CD14-positive monocyte (primary cell): Measurements from ENCODE around the gene CFAP299. TPM values are rescaled to one million over a fixed set of nuclear protein-coding genes. Genes with fewer than 3 reads are reported as not detected.
A peak's percentile ranks its signal among the peaks of the same experiment; 100 is the strongest.

Source experiments
- DNase-seq, 3 donors: peaks; one replicate each; pipeline ENCODE4 v3.0.0-alpha.2; 2011 to 2022
- H2AFZ ChIP-seq: 2 replicates; pipeline ENCODE4 v1.6.0; 2012; ENCODE audit warnings: mild to moderate bottlenecking, low read depth, low read length, inconsistent platforms; ENCODE audit not compliant: insufficient read depth, poor library complexity, severe bottlenecking
- H3K27ac ChIP-seq, 2 donors: 1 replicate in 1 of 2; 2 replicates in 1 of 2; pipeline ENCODE4 v1.5.1; 2012 to 2013; ENCODE audit warnings: low read length in 2 of 2, control low read depth in 1 of 2, inconsistent platforms in 1 of 2, low read depth in 1 of 2, mild to moderate bottlenecking in 1 of 2
- H3K27me3 ChIP-seq, 2 donors: one replicate each; pipeline versions ENCODE4 v1.6.0 to v1.6.1; 2011 to 2013; ENCODE audit warnings: low read length in 2 of 2; ENCODE audit not compliant: control insufficient read depth in 2 of 2, insufficient read depth in 2 of 2
- H3K36me3 ChIP-seq, 2 donors: replicated peaks in 1 of 2; 1 replicate in 1 of 2; 2 replicates in 1 of 2; pipeline versions ENCODE4 v1.5.1 to v1.6.1; 2012 to 2013; ENCODE audit warnings: low read length in 2 of 2, control low read depth in 1 of 2, inconsistent platforms in 1 of 2, mild to moderate bottlenecking in 1 of 2; ENCODE audit not compliant: insufficient read depth in 2 of 2, control insufficient read depth in 1 of 2
- H3K4me1 ChIP-seq, 2 donors: 1 replicate in 1 of 2; 2 replicates in 1 of 2; pipeline versions ENCODE4 v1.5.1 to v1.6.1; 2012 to 2013; ENCODE audit warnings: low read length in 2 of 2, control low read depth in 1 of 2, inconsistent platforms in 1 of 2, mild to moderate bottlenecking in 1 of 2, moderate library complexity in 1 of 2; ENCODE audit not compliant: insufficient read depth in 2 of 2, control insufficient read depth in 1 of 2
- H3K4me2 ChIP-seq: replicated peaks from 2 replicates; pipeline ENCODE3; 2012; ENCODE audit warnings: low read length, moderate library complexity, mild to moderate bottlenecking; ENCODE audit not compliant: poor library complexity, severe bottlenecking; ENCODE audit errors: extremely low read depth
- H3K4me3 ChIP-seq, 3 experiments: fragments of 200-600 bp in 1 of 3; sonication (generic) in 1 of 3; replicated peaks in 1 of 3; 1 replicate in 2 of 3; 2 replicates in 1 of 3; pipeline ENCODE4 v1.5.1; 2011 to 2013; ENCODE audit warnings: low read length in 3 of 3, mild to moderate bottlenecking in 3 of 3, control low read depth in 2 of 3, low read depth in 2 of 3, inconsistent platforms in 1 of 3, moderate library complexity in 1 of 3
- H3K79me2 ChIP-seq: 2 replicates; pipeline ENCODE4 v1.6.0; 2012; ENCODE audit warnings: mild to moderate bottlenecking, control low read depth, inconsistent platforms, low read length, moderate library complexity; ENCODE audit not compliant: insufficient read depth
- H3K9ac ChIP-seq: 2 replicates; pipeline ENCODE4 v1.6.0; 2017; ENCODE audit warnings: low read length, mild to moderate bottlenecking; ENCODE audit not compliant: insufficient read depth, poor library complexity, severe bottlenecking
- H3K9me3 ChIP-seq, 2 donors: replicated peaks in 1 of 2; 1 replicate in 1 of 2; 2 replicates in 1 of 2; pipeline versions ENCODE4 v1.5.1 to v1.6.1; 2012 to 2013; ENCODE audit warnings: low read length in 2 of 2, control low read depth in 1 of 2; ENCODE audit not compliant: control insufficient read depth in 1 of 2, insufficient read depth in 1 of 2
- H4K20me1 ChIP-seq: 2 replicates; pipeline ENCODE4 v1.6.0; 2012; ENCODE audit warnings: mild to moderate bottlenecking, low read length, control low read depth, moderate library complexity; ENCODE audit not compliant: insufficient read depth
- H3K27ac Mint-ChIP-seq, 7 donors: one replicate each; pipeline ENCODE4 v1.8.0; 2020; ENCODE audit warnings: mild to moderate bottlenecking in 7 of 7, mixed read lengths in 7 of 7, moderate library complexity in 6 of 7, inconsistent platforms in 2 of 7
- H3K27me3 Mint-ChIP-seq, 3 donors: one replicate each; pipeline ENCODE4 v1.8.0; 2021 to 2022; ENCODE audit warnings: low read depth in 3 of 3, mild to moderate bottlenecking in 3 of 3, mixed read lengths in 3 of 3, moderate library complexity in 3 of 3, inconsistent platforms in 1 of 3
- H3K36me3 Mint-ChIP-seq, 2 donors: one replicate each; pipeline ENCODE4 v1.8.0; 2020; ENCODE audit warnings: mixed read lengths in 2 of 2, inconsistent platforms in 1 of 2, mild to moderate bottlenecking in 1 of 2
- H3K4me1 Mint-ChIP-seq: one replicate; pipeline ENCODE4 v1.8.0; 2020; ENCODE audit warnings: mild to moderate bottlenecking, mixed read lengths
- H3K4me3 Mint-ChIP-seq, 2 donors: one replicate each; pipeline ENCODE4 v1.8.0; 2020; ENCODE audit warnings: mild to moderate bottlenecking in 2 of 2, mixed read lengths in 2 of 2, moderate library complexity in 1 of 2
- H3K9me3 Mint-ChIP-seq, 7 donors: one replicate each; pipeline ENCODE4 v1.8.0; 2020 to 2022; ENCODE audit warnings: mixed read lengths in 7 of 7, mild to moderate bottlenecking in 6 of 7, moderate library complexity in 6 of 7, inconsistent platforms in 2 of 7
- WGBS: methylation state at CpG from one replicate; pipeline ENCODE4 v1.1.5; 2013; ENCODE audit warnings: missing lambda C conversion rate; ENCODE audit not compliant: insufficient coverage; 5-methylcytosine and 5-hydroxymethylcytosine counted together
- intact Hi-C, 2 donors: fragments of 100-400 bp; cut with micrococcal nuclease; formaldehyde crosslinking; loops; one replicate each; pipeline versions ENCODE4 v1.15.0 to v1.15.1; 2023
- polyA plus RNA-seq, 3 donors: library from polyadenylated mRNA; depleted of rRNA in 1 of 3; unstranded in 2 of 3; stranded (reverse) in 1 of 3; fragments of 300-500 nt in 2 of 3; fragments of >200 nt in 1 of 3; fragmentation: Illumina TruSeq in 2 of 3; gene quantifications; 1 replicate in 2 of 3; 2 replicates in 1 of 3; pipeline ENCODE4 v1.2.3, GENCODE V29; 2012 to 2021
- TF ChIP-seq, protein P1 (sequence below): fragments of 200-600 bp; IDR thresholded peaks from one replicate; pipeline ENCODE4 v1.8.0; 2022; ENCODE audit warnings: antibody characterized with exemption, mild to moderate bottlenecking

Gene CFAP299
- polyA plus RNA-seq, 3 donors: not detected

DNA sequence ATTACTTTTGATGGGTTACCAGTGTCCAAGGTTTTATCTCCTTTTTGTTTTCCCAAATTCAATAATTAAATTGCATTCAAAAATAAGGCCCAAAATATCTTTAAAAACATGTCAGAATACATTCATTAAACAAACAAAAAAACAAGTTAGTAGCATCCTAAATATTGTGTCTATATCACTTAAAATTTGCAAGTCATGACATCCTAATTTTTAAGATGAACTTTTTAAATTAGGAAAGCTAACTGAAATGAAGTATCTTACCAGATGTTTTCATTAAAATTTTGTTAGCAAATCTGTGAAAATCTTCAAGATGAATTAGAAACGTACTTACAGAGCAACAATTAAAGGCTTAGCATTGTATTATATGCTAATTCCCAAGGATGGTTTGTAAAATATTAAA lies 962 bp upstream of the CFAP299 start:
- Histone ChIP-seq H3K4me2 (no peak overlapping the region), H3K9me3 (no peaks in the 10 kb centered on the region), H3K4me3 (no peak overlapping the region), H3K4me1 (peaks cover 8 to 10% of the 10 kb centered on the region in 2 donors), H3K27ac (no peak overlapping the region), H4K20me1 (no peaks in the 10 kb centered on the region), H3K9ac (no peak overlapping the region), H3K36me3 (no peaks in the 10 kb centered on the region), H3K79me2 (no peaks in the 10 kb centered on the region), H2AFZ (no peak overlapping the region), H3K27me3 (peaks cover 4 to 13% of the 10 kb centered on the region in 2 donors)
- Mint-ChIP-seq H3K4me1 (peaks cover 15% of the 10 kb centered on the region), H3K9me3 (peaks cover 0 to 2% (median 0%) of the 10 kb centered on the region in 7 donors), H3K27ac (no peak overlapping the region), H3K27me3 (peaks cover 8 to 21% (median 9%) of the 10 kb centered on the region in 3 donors), H3K4me3 (no peak overlapping the region), H3K36me3 (no peaks in the 10 kb centered on the region)
- intact Hi-C loops: no loop called here
- WGBS: no CpG with 5 or more reads among the region's 1 CpG
- TF ChIP-seq, protein P1, sequence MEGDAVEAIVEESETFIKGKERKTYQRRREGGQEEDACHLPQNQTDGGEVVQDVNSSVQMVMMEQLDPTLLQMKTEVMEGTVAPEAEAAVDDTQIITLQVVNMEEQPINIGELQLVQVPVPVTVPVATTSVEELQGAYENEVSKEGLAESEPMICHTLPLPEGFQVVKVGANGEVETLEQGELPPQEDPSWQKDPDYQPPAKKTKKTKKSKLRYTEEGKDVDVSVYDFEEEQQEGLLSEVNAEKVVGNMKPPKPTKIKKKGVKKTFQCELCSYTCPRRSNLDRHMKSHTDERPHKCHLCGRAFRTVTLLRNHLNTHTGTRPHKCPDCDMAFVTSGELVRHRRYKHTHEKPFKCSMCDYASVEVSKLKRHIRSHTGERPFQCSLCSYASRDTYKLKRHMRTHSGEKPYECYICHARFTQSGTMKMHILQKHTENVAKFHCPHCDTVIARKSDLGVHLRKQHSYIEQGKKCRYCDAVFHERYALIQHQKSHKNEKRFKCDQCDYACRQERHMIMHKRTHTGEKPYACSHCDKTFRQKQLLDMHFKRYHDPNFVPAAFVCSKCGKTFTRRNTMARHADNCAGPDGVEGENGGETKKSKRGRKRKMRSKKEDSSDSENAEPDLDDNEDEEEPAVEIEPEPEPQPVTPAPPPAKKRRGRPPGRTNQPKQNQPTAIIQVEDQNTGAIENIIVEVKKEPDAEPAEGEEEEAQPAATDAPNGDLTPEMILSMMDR: no peak
- no peak for DNase-seq

DNA sequence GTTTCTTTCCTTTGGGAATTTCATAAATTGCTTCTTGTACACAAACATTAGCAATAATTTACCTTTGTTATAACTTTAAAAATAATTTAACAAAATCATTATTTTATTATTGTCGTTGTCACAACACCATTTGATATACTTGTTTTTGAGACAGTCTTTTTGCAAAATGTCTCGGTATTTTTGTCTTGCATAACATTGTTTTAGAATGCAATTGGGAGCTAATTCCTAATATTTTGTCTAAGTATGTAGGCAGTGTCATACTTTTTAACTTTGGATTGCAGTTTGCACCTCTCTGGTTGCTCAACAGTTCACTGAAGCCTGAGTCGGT lies 340 bp upstream of the CFAP299 start:
- H3K4me3 ChIP-seq: peak overlapping the region; percentile 70 to 91 (median 86)
- Mint-ChIP-seq H3K27ac (no peak overlapping the region), H3K36me3 (no peaks in the 10 kb centered on the region), H3K27me3 (peaks cover 8 to 21% (median 9%) of the 10 kb centered on the region in 3 donors), H3K9me3 (peaks cover 0 to 5% (median 0%) of the 10 kb centered on the region in 7 donors), H3K4me1 (peaks cover 15% of the 10 kb centered on the region), H3K4me3 (peak overlapping the region; percentile 89 to 96)
- H3K27me3 ChIP-seq: peaks cover 4 to 13% of the 10 kb centered on the region in 2 donors
- H3K36me3 ChIP-seq: no peaks in the 10 kb centered on the region
- peaks cover 8 to 10% of the 10 kb centered on the region in 2 donors for H3K4me1 ChIP-seq
- H3K79me2 ChIP-seq: no peaks in the 10 kb centered on the region
- peak overlapping the region; percentile 84 for H2AFZ ChIP-seq
- H3K9ac ChIP-seq: peak overlapping the region; percentile 33
- peaks cover 0 to 3% of the 10 kb centered on the region in 2 donors for H3K9me3 ChIP-seq
- no peak overlapping the region for H3K27ac ChIP-seq
- 0% methylated on average over 1 of the region's 3 CpGs for WGBS
- intact Hi-C loops: no loop called here
- H4K20me1 ChIP-seq: no peaks in the 10 kb centered on the region
- peak overlapping the region; percentile 87 for H3K4me2 ChIP-seq
- TF ChIP-seq, protein P1: no peak
- DNase-seq: no peak
